ENCODE data around the gene MSL1.

Gene MSL1

DNA sequence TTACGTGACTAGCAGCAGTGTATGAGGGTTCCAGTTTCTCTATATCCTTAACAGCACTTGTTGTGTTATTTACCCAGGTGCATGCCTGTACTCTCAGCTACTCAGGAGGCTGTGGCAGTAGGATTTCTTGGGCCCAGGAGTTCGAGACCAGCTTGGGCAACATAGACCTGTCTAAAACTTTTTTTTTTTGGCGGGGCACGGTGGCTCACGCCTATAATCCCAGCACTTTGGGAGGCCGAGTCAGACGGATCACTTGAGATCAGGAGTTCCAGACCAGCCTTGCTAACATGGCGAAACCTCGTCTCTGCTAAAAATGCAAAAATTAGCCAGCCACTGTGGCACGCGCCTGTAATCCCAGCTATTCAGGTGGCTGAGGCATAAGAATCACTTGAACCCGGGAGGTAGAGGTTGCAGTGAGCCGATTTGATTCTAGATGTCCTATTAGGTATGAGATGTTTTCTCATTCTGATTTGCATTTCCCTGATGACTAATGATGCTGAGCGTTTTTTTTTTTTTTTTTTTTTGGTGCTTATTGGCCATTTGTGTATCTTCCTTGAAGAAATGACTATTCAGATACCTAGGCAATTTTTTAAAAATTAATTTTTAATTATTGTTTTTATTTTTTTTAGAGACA lies 31.9 kb downstream of the MSL1 start:
- H3K4me1 ChIP-seq: no peaks in the 10 kb centered on the region
- no peak overlapping the region for H3K4me3 ChIP-seq
- no peaks in the 10 kb centered on the region for H3K9me3 ChIP-seq
- H3K27me3 ChIP-seq (ENCODE audit: low read depth): no peaks in the 10 kb centered on the region
- in situ Hi-C loops (cut with MboI; ENCODE audit: low sequenced_read_pairs): no loop called here
- H3K36me3 ChIP-seq (replicated peaks): peaks cover 64% of the 10 kb centered on the region
- DNase-seq (ENCODE audit: low spot score in 2 of 2): no peak

DNA sequence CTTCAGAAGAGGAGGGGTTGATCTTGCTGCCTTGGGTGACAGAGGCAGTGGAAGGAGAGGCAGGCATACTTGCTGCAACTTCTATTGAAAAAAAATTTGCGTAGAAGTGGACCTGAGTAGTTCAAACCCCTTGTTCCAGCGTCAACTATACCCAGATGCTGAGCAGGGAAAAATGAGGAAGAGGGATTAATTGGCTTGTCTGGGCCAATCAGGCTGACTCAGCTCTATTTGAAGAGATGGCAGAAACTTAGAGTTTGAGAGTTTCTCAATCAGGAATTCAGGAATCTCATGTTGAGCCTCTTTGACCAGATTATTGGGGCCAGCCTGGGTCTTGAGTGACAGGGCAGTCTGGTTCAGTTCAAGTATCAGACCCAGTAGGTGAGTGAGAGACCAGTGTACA lies 36.2 kb downstream of the MSL1 start:
- Histone ChIP-seq H3K4me1 (no peaks in the 10 kb centered on the region), H3K9me3 (no peaks in the 10 kb centered on the region), H3K27me3 (ENCODE audit: low read depth) (no peaks in the 10 kb centered on the region), H3K36me3 (replicated peaks) (peaks cover 64% of the 10 kb centered on the region), H3K4me3 (no peak overlapping the region)
- DNase-seq (ENCODE audit: low spot score in 2 of 2): no peak
- in situ Hi-C loops (cut with MboI; ENCODE audit: low sequenced_read_pairs): no loop called here

DNA sequence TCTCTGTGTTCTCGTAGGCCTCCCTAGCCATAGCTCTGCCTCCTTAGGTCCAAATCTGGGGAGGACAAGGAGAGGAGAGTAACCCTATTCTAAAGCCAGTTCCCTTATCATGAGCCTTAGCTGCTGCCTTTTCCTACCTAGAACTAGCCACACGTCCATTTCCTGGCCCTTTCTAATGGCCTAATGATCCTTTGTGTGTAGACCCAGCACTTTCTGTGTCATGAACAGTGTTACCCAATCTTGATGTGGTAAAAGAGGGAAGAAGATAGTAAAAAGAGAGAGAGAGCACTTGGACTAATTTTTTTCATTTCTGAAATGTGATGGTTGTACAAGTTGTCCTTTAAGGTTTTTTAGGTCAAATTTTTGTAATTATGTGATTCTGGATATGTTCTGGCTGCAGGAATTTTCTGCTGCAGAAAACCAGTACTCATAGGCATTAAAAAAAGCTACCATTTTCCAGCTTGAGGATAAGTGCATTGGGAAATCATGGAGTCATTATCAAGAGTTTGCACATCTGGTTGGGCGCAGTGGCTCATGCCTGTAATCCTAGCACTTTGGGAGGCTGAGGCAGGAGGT lies 36.8 kb downstream of the MSL1 start:
- H3K4me1 ChIP-seq: no peaks in the 10 kb centered on the region
- H3K36me3 ChIP-seq (replicated peaks): peaks cover 64% of the 10 kb centered on the region
- no peaks in the 10 kb centered on the region for H3K9me3 ChIP-seq
- DNase-seq (ENCODE audit: low spot score in 2 of 2): no peak
- in situ Hi-C loops (cut with MboI; ENCODE audit: low sequenced_read_pairs): no loop called here
- no peak overlapping the region for H3K4me3 ChIP-seq
- H3K27me3 ChIP-seq (ENCODE audit: low read depth): no peaks in the 10 kb centered on the region

DNA sequence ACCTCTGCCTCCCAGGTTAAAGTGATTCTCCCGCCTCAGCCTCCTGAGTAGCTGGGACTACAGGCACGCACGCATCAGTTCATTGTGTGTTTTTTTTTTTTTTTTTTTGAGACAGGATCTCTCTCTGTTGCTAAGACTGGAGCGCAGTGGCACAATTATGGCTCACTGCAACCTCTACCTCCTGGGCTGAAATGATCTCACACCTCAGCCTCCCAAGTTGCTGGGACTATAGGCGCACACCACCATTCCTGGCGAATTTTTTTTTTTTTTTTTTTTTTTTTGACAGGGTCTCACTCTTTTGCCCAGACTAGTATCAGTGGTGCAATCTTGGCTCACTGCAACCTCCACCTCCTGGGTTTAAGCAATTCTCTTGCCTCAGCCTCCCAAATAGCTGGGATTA lies 37.7 kb downstream of the MSL1 start:
- no peak for DNase-seq (ENCODE audit: low spot score in 2 of 2)
- in situ Hi-C loops (cut with MboI; ENCODE audit: low sequenced_read_pairs): no loop called here
- no peaks in the 10 kb centered on the region for H3K4me1 ChIP-seq
- H3K4me3 ChIP-seq: no peak overlapping the region
- H3K36me3 ChIP-seq (replicated peaks): peaks cover 69% of the 10 kb centered on the region
- no peaks in the 10 kb centered on the region for H3K27me3 ChIP-seq (ENCODE audit: low read depth)
- no peaks in the 10 kb centered on the region for H3K9me3 ChIP-seq

DNA sequence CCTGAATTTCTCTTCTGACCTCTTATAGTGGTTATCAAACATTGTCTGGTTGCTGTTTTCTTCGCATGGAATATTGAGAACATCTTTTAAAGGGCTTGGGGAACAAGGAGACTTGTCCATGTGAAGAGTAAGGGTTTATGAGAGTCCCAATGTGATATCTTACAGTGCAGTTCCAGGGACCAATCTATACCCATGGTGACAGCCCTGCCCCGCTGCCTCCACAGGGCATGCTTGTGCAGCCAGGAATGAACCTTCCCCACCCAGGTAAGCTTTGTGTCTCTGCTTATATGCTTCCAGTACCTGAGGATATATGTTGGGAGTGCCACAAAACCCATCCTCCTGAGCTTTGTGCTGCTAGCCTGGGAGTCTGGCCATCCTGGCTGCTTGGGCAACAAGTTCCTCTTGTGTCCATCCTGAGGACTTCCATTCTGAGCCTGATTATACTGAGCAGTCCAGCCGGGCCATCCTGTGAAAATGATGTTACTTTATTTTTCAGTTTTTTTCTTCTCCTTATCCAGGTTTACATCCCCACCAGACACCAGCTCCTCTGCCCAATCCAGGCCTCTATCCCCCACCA lies 46.0 kb downstream of the MSL1 start:
- DNase-seq (ENCODE audit: low spot score in 2 of 2): no peak
- H3K9me3 ChIP-seq: no peaks in the 10 kb centered on the region
- peaks cover 89% of the 10 kb centered on the region for H3K36me3 ChIP-seq (replicated peaks)
- H3K4me1 ChIP-seq: no peaks in the 10 kb centered on the region
- H3K27me3 ChIP-seq (ENCODE audit: low read depth): no peaks in the 10 kb centered on the region
- no peak overlapping the region for H3K4me3 ChIP-seq
- in situ Hi-C loops (cut with MboI; ENCODE audit: low sequenced_read_pairs): loop anchor here (10.0 kb wide), 1 partner anchor 133 kb away; no protein-coding TSS in a partner anchor

DNA sequence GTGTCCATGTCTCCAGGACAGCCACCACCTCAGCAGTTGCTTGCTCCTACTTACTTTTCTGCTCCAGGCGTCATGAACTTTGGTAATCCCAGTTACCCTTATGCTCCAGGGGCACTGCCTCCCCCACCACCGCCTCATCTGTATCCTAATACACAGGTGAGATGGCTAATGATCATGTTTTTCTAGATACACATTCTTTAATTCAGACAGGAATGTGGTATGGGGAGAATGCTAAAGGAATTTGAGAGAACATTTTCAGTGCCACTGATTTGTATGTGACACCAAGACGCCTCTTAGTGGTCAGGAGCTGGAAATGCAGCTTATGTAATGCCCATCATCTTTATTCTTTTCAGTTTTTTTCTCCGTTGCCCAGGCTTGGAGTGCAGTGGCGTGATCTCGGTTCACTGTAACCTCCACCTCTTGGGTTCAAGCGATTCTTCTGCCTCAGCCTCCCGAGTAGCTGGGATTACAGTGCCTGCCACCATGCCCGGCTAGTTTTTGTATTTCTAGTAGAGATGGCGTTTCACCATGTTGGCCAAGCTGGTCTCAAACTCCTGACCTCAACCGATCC lies 46.6 kb downstream of the MSL1 start:
- Histone ChIP-seq H3K27me3 (ENCODE audit: low read depth) (no peaks in the 10 kb centered on the region), H3K36me3 (replicated peaks) (peaks cover 86% of the 10 kb centered on the region), H3K4me3 (no peak overlapping the region), H3K9me3 (no peaks in the 10 kb centered on the region), H3K4me1 (no peaks in the 10 kb centered on the region)
- peak; percentile 46 to 61 for DNase-seq (ENCODE audit: low spot score in 2 of 2)
- in situ Hi-C loops (cut with MboI; ENCODE audit: low sequenced_read_pairs): loop anchor here (10.0 kb wide), 1 partner anchor 134 kb away; no protein-coding TSS in a partner anchor

DNA sequence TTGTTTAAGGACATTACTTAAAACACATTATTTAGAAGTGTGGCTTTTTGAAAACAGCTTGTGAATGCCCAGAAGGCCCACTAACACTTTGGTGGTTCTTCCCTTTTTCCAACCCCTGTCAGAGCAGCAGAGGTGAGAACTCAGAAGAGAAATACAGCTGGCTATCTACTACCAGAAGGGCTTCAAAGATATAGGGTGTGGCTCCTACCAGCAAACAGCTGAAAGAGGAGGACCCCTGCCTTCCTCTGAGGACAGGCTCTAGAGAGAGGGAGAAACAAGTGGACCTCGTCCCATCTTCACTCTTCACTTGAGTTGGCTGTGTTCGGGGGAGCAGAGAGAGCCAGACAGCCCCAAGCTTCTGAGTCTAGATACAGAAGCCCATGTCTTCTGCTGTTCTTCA lies 48.6 kb downstream of the MSL1 start:
- H3K27me3 ChIP-seq (ENCODE audit: low read depth): no peaks in the 10 kb centered on the region
- no peaks in the 10 kb centered on the region for H3K4me1 ChIP-seq
- no peaks in the 10 kb centered on the region for H3K9me3 ChIP-seq
- H3K4me3 ChIP-seq: no peak overlapping the region
- no peak for DNase-seq (ENCODE audit: low spot score in 2 of 2)
- H3K36me3 ChIP-seq (replicated peaks): peaks cover 75% of the 10 kb centered on the region
- in situ Hi-C loops (cut with MboI; ENCODE audit: low sequenced_read_pairs): no loop called here

DNA sequence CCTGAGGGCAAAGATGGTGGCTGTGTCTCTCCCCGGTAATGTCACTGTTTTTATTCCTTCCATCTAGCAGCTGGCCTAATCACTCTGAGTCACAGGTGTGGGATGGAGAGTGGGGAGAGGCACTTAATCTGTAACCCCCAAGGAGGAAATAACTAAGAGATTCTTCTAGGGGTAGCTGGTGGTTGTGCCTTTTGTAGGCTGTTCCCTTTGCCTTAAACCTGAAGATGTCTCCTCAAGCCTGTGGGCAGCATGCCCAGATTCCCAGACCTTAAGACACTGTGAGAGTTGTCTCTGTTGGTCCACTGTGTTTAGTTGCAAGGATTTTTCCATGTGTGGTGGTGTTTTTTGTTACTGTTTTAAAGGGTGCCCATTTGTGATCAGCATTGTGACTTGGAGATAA lies 50.0 kb downstream of the MSL1 start:
- Histone ChIP-seq H3K4me3 (no peak overlapping the region), H3K27me3 (ENCODE audit: low read depth) (no peaks in the 10 kb centered on the region), H3K9me3 (no peaks in the 10 kb centered on the region), H3K36me3 (replicated peaks) (peaks cover 69% of the 10 kb centered on the region), H3K4me1 (no peaks in the 10 kb centered on the region)
- no peak for DNase-seq (ENCODE audit: low spot score in 2 of 2)
- in situ Hi-C loops (cut with MboI; ENCODE audit: low sequenced_read_pairs): no loop called here

DNA sequence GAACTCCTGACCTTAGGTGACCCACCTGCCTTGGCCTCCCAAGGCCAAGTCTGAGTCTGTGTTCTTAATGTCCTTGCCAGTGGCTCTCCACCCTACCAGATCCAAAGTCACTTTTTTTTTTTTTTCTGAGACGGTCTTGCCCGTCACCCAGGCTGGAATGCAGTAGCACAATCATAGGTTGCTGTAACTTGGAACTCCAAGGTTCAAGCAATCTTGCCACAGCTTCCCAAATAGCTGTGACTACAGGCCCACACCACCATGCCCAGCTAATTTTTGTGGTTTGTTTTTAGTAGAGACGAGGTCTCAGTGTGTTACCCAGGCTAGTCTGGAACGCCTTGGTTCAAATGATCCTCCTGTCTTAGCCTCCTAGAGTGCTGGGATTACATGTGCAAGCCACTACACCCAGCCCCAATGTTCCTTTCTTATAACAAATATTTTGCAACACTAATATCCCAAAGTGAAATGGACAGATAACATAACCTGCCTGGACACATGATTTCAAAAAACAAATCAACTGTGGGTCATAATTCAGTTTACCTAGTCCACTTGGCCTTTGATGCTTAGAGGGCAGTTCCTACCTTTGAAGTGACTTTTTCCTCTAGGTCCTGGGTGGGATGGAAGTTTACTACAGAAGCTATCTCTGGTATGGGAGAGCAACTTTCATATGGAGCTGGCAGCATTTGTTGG lies 51.5 kb downstream of the MSL1 start:
- Histone ChIP-seq H3K9me3 (no peaks in the 10 kb centered on the region), H3K27me3 (ENCODE audit: low read depth) (no peaks in the 10 kb centered on the region), H3K4me3 (no peak overlapping the region), H3K36me3 (replicated peaks) (peaks cover 56% of the 10 kb centered on the region), H3K4me1 (no peaks in the 10 kb centered on the region)
- no peak for DNase-seq (ENCODE audit: low spot score in 2 of 2)
- in situ Hi-C loops (cut with MboI; ENCODE audit: low sequenced_read_pairs): no loop called here

DNA sequence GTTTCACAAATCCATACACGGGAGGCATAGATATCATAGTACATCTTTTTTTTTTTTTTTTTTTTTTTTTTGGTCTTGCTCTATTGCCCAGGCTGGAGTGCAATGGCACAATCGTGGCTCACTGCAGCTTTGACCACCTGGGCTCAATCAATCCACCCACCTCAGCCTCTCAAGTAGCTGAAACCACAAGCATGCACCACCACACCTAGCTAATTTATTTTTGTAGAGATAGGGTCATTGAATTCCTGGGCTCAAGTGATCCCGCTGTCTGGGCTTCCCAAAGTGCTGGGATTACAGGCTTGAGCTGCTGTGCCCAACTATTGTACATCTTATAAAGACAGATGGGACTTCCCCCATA lies 52.0 kb downstream of the MSL1 start:
- Histone ChIP-seq H3K4me3 (no peak overlapping the region), H3K36me3 (replicated peaks) (peaks cover 55% of the 10 kb centered on the region), H3K4me1 (no peaks in the 10 kb centered on the region), H3K9me3 (no peaks in the 10 kb centered on the region), H3K27me3 (ENCODE audit: low read depth) (no peaks in the 10 kb centered on the region)
- DNase-seq (ENCODE audit: low spot score in 2 of 2): no peak
- in situ Hi-C loops (cut with MboI; ENCODE audit: low sequenced_read_pairs): no loop called here

DNA sequence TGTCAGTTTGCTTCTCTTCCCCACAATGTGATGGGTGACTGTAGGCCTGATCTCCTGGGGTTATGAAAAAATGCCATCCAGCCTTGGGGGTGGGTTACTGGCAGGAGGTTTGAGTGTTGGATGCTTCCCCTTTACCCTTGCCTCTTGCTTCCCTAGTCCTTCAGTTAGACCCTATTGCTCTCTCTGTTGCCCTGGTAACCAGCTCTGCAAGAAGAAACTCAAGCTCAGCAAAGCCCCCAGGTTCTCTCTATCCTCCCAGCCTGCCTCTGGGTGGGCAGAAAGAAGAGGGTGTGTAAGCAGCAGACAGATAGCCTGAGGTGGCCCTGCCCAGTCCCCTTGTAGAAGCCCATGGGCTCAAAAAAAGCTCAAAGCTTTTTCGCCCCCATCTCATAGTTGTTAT lies 52.7 kb downstream of the MSL1 start:
- no peak for DNase-seq (ENCODE audit: low spot score in 2 of 2)
- in situ Hi-C loops (cut with MboI; ENCODE audit: low sequenced_read_pairs): no loop called here
- Histone ChIP-seq H3K4me3 (no peak overlapping the region), H3K9me3 (no peaks in the 10 kb centered on the region), H3K36me3 (replicated peaks) (peaks cover 47% of the 10 kb centered on the region), H3K4me1 (no peaks in the 10 kb centered on the region), H3K27me3 (ENCODE audit: low read depth) (no peaks in the 10 kb centered on the region)

DNA sequence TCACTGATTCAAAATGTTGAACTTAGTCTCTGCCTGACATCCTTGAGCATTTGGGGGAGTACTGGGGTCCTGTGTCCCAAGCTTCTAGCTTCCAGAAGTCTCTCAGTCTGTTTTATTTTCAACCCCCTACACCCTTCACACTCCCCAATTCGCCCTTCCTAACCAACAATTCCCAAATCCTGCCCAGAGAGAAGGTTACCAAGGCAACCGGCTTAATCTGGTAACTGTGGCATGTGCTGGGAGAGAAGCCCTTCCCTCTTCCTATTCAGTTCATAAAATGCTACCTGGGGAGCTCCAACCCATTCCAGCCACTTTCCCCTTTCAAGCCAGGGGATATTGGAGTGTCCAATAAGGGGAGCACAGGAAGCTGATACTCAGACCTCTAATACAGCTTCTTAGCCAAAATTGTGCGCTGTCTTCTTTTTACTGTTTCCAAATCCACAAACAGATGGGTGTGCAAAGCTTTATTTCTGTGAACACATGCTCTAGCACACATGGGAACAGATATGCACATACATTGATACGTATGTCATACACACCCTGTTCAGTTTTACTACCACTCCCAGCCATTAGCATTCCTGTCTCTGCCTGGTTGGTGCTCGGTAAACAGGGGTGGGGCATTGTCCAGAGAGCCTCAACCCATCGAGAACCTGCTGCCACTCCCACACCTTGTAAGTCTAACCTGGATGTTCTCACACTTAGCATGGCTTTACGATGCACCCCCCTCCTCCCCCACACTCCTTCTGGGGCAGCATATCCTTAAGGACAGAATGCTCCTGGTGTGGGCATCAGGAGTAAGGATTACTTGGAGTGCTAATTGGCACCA lies 54.4 kb downstream of the MSL1 start:
- Histone ChIP-seq H3K27me3 (ENCODE audit: low read depth) (no peaks in the 10 kb centered on the region), H3K4me3 (no peak overlapping the region), H3K4me1 (no peaks in the 10 kb centered on the region), H3K9me3 (no peaks in the 10 kb centered on the region), H3K36me3 (replicated peaks) (peaks cover 36% of the 10 kb centered on the region)
- no peak for DNase-seq (ENCODE audit: low spot score in 2 of 2)
- in situ Hi-C loops (cut with MboI; ENCODE audit: low sequenced_read_pairs): no loop called here

DNA sequence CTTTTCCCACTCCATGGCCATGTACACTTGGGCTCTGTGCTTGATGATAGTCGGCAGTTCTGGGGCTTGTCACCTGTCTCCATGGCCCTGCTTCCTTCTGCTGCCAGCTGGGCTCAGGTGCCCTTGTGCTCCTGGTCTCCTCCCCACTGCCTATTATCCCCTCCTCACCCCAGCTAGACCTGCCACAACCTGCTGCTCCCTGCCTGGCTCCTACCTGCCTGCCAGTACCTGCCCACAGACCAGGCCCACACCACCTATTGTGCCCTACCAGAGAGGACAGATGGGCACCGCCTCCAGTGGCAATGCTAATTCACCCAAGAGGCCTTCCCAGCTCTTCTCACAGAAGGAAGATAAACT lies 55.0 kb downstream of the MSL1 start:
- no peak overlapping the region for H3K4me3 ChIP-seq
- H3K36me3 ChIP-seq (replicated peaks): peaks cover 30% of the 10 kb centered on the region
- H3K4me1 ChIP-seq: no peaks in the 10 kb centered on the region

More for the DNA sequence above, 55.0 kb downstream of the MSL1 start:
- in situ Hi-C loops (cut with MboI; ENCODE audit: low sequenced_read_pairs): no loop called here
- Histone ChIP-seq H3K9me3 (no peaks in the 10 kb centered on the region), H3K27me3 (ENCODE audit: low read depth) (no peaks in the 10 kb centered on the region)
- no peak for DNase-seq (ENCODE audit: low spot score in 2 of 2)

Data from HAP-1 (cell line).